A549 (cell line): ENCODE measurements around the gene C5orf58. TPM values are rescaled to one million over a fixed set of nuclear protein-coding genes. Genes with fewer than 3 reads are reported as not detected.

Experiments used
- ATAC-seq, 2 experiments: fragments of 200-7000 bp in 1 of 2; fragments of >200 bp in 1 of 2; cut with Nextera tagmentation in 1 of 2; cut with Tn5 transposase in 1 of 2; 3 replicates each; pipeline versions ENCODE4 v1.8.0 to v1.9.1; 2018 to 2020; ENCODE audit warnings: mild to moderate bottlenecking in 1 of 2, moderate library complexity in 1 of 2
- CTCF ChIA-PET: fragments of 300-600 bp; sonication (Branson Sonifier 250); formaldehyde crosslinking; extraction: SDS; loops from one replicate; lab custom pipeline; 2021; ENCODE audit warnings: antibody characterized with exemption, inconsistent platforms; lab: Yijun Ruan, JAX
- POLR2A ChIA-PET: fragments of 350-600 bp; formaldehyde crosslinking; extraction: SDS; loops from one replicate; lab custom pipeline; 2021; ENCODE audit warnings: antibody characterized with exemption, inconsistent platforms; lab: Yijun Ruan, JAX
- DNase-seq, 2 experiments: peaks; one replicate each; pipeline versions ENCODE4 v3.0.0 to v3.0.0-alpha.2; 2011 to 2016; ENCODE audit warnings: low read depth in 1 of 2, low spot score in 1 of 2
- FAIRE-seq: peaks from 2 replicates; lab custom pipeline; 2011; peaks lifted over from hg19 to GRCh38; lab: Jason Lieb, UNC
- H3K27ac ChIP-seq, 2 experiments: fragments of >200 bp; sonication (Bioruptor Twin); formaldehyde crosslinking; 3 replicates each; pipeline ENCODE4 v1.5.1; 2016 to 2017
- H3K4me1 ChIP-seq: fragments of >200 bp; sonication (Bioruptor Twin); formaldehyde crosslinking; 3 replicates; pipeline ENCODE4 v1.6.1; 2016
- H3K4me2 ChIP-seq: fragments of >200 bp; sonication (Bioruptor Twin); formaldehyde crosslinking; 3 replicates; pipeline ENCODE4 v1.6.1; 2016
- H3K4me3 ChIP-seq: fragments of >200 bp; sonication (Bioruptor Twin); formaldehyde crosslinking; 3 replicates; pipeline ENCODE4 v1.5.1; 2016
- H3K9me3 ChIP-seq: fragments of >200 bp; sonication (Bioruptor Twin); formaldehyde crosslinking; 3 replicates; pipeline ENCODE4 v1.6.1; 2016
- CBX8 ChIP-seq: fragments of 200-600 bp; sonication (generic); IDR thresholded peaks from 2 replicates; pipeline ENCODE4 v1.6.1; 2016
- CEBPB ChIP-seq, 2 experiments: fragments of >200 bp in 1 of 2; sonication (Bioruptor Twin) in 1 of 2; formaldehyde crosslinking in 1 of 2; IDR thresholded peaks; 2 replicates each; pipeline ENCODE4 v1.6.1; 2012 to 2016
- CHD4 ChIP-seq: fragments of 200-600 bp; sonication (generic); IDR thresholded peaks from 2 replicates; pipeline ENCODE4 v1.6.1; 2016; ENCODE audit warnings: antibody characterized with exemption, mild to moderate bottlenecking, borderline replicate concordance
- EHF ChIP-seq: fragments of 250-450 bp; sonication (Bioruptor Pico); IDR thresholded peaks from 2 replicates; pipeline ENCODE4 v1.5.0; 2020; ENCODE audit warnings: mild to moderate bottlenecking
- EP300 ChIP-seq, 2 experiments: fragments of >200 bp; sonication (Bioruptor Twin); formaldehyde crosslinking; IDR thresholded peaks; 2 replicates in 1 of 2; 3 replicates in 1 of 2; pipeline ENCODE4 v1.6.1; 2016 to 2017
- FOSL2 ChIP-seq, 2 experiments: fragments of 450-650 bp in 1 of 2; fragments of >200 bp in 1 of 2; sonication (Bioruptor Twin) in 1 of 2; formaldehyde crosslinking; IDR thresholded peaks; 2 replicates each; pipeline versions ENCODE4 v1.5.0 to v1.6.1; 2016 to 2020; ENCODE audit warnings: mild to moderate bottlenecking in 1 of 2, moderate library complexity in 1 of 2
- GATA3 ChIP-seq: IDR thresholded peaks from 2 replicates; pipeline ENCODE4 v1.6.1; 2012; ENCODE audit warnings: borderline replicate concordance
- JUNB ChIP-seq: fragments of >200 bp; sonication (Bioruptor Twin); formaldehyde crosslinking; IDR thresholded peaks from 2 replicates; pipeline ENCODE4 v1.6.1; 2016
- KDM1A ChIP-seq: fragments of 200-600 bp; sonication (generic); IDR thresholded peaks from 2 replicates; pipeline ENCODE4 v1.6.1; 2016; ENCODE audit warnings: low read depth, mild to moderate bottlenecking
- MAFK ChIP-seq: fragments of 450-650 bp; IDR thresholded peaks from 2 replicates; pipeline ENCODE4 v1.6.1; 2014; ENCODE audit not compliant: partially characterized antibody
- MAX ChIP-seq: IDR thresholded peaks from 2 replicates; pipeline ENCODE4 v1.6.1; 2012
- MAZ ChIP-seq: fragments of 150-350 bp; IDR thresholded peaks from 2 replicates; pipeline ENCODE4 v1.6.1; 2014; ENCODE audit warnings: antibody characterized with exemption, low read depth, low read length, borderline replicate concordance
- RFX5 ChIP-seq: fragments of 450-650 bp; IDR thresholded peaks from 2 replicates; pipeline ENCODE4 v1.7.1; 2014; ENCODE audit warnings: antibody characterized with exemption, mild to moderate bottlenecking, moderate library complexity
- ZNF302 ChIP-seq: fragments of 250-450 bp; sonication (Bioruptor Pico); IDR thresholded peaks from 2 replicates; pipeline ENCODE4 v1.9.0; 2021; ENCODE audit warnings: inconsistent platforms, mild to moderate bottlenecking, moderate library complexity
- WGBS: methylation state at CpG from one replicate; pipeline ENCODE4 v1.1.6; 2017; ENCODE audit errors: missing lambda C conversion rate; 5-methylcytosine and 5-hydroxymethylcytosine counted together
- polyA plus RNA-seq, 4 experiments: library from polyadenylated mRNA; depleted of rRNA in 3 of 4; stranded (reverse); fragments of >200 nt; fragmentation: RNase III in 1 of 4; extraction: RNeasy Plus Mini Kit Qiagen cat#74134 plus additional on column Dnase treatment in 1 of 4; gene quantifications; 2 replicates in 3 of 4; 3 replicates in 1 of 4; pipeline ENCODE4 v1.2.3, GENCODE V29; 2011 to 2017
- TF ChIP-seq, protein P1 (sequence below): fragments of 250-450 bp; sonication (Bioruptor Pico); IDR thresholded peaks from 2 replicates; pipeline ENCODE4 v1.5.0; 2021; ENCODE audit warnings: mild to moderate bottlenecking, moderate library complexity, borderline replicate concordance
- TF ChIP-seq, protein P2 (sequence below): IDR thresholded peaks from 2 replicates; pipeline ENCODE4 v1.6.1; 2012; ENCODE audit warnings: low read depth, borderline replicate concordance

C5orf58 gene
- polyA plus RNA-seq, 2 of the 4 experiments (the other 2 are of a cell fraction), result not detected

DNA sequence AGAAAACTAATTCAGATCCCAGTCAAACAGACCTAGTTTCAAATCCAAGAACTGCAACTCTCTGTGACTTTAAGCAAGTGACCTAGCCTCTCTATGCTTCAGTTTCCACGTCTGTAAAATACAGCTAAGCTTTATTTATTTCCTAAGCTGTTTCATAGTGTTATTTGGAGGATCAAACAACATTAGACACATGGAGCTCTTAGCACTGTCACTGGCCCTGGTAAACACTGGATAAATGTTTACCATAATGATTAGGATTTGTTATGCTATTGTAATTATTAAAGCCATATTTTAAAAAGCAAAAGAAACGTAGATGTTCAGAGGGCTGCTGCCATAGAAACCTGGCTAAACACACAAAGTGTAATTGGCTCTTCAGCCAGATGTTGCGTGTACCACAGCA, 26.6 kb upstream of the C5orf58 start:
- Histone ChIP-seq H3K4me3 (no peak overlapping the region), H3K4me2 (no peak overlapping the region), H3K9me3 (no peaks in the 10 kb centered on the region), H3K27ac (no peak overlapping the region), H3K4me1 (peaks cover 3% of the 10 kb centered on the region; the same call in 2 of the 3 replicates)
- FAIRE-seq (no peak), ATAC-seq (no peak), DNase-seq (no peak)
- WGBS, result 63% methylated on average over 3 of the region's 3 CpGs
- POLR2A ChIA-PET, result interaction anchor here (0.6 kb wide), 1 partner anchor 509 kb away, joined by 3 read pairs; no protein-coding TSS in a partner anchor
- CTCF ChIA-PET, result interaction anchor here (0.8 to 2.0 kb wide), 5 partner anchors 10 to 135 kb away, joined by 4 to 10 read pairs (median 6); no protein-coding TSS in a partner anchor
- TF ChIP-seq KDM1A (no peak), JUNB (no peak)

DNA sequence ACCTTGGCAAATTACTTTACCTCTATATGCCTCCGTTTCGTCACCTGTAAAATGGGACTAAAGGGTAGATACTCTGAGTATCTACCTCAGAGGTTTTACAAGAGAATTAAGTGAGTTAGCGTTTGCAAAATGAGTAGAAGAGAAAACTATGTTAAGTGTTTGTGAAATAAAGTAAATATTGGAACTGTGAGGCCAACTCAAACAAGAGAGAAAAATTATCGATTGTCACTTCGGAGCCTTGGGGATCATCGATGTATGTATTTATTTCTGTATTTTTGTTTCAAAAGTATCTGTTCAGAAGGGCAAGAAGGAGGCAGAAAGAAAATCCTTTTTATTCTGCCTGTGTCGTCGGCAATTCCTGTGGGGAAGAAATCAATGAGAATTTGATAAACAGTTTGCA, 25.8 kb upstream of the C5orf58 start:
- CTCF ChIA-PET, result no interaction called here
- FAIRE-seq (no peak), ATAC-seq (no peak), DNase-seq (no peak)
- Histone ChIP-seq H3K4me1 (peaks cover 9% of the 10 kb centered on the region; the same call in 2 of the 3 replicates), H3K4me2 (no peak overlapping the region), H3K27ac (no peak overlapping the region), H3K9me3 (no peaks in the 10 kb centered on the region), H3K4me3 (no peak overlapping the region)
- 59% methylated on average over 8 of the region's 8 CpGs for WGBS
- POLR2A ChIA-PET, result no interaction called here
- TF ChIP-seq FOSL2 (IDR thresholded peaks at IDR 0.05) (no peak), FOSL2 (CRISPR knock-in tag; IDR thresholded peaks at IDR 0.05) (no peak), CHD4 (no peak), RFX5 (no peak), MAZ (no peak), ZNF302 (CRISPR knock-in tag) (no peak), GATA3 (no peak), MAFK (no peak), CEBPB (IDR thresholded peaks at IDR 0.05) (no peak), MAX (no peak)
- TF ChIP-seq, protein P1, sequence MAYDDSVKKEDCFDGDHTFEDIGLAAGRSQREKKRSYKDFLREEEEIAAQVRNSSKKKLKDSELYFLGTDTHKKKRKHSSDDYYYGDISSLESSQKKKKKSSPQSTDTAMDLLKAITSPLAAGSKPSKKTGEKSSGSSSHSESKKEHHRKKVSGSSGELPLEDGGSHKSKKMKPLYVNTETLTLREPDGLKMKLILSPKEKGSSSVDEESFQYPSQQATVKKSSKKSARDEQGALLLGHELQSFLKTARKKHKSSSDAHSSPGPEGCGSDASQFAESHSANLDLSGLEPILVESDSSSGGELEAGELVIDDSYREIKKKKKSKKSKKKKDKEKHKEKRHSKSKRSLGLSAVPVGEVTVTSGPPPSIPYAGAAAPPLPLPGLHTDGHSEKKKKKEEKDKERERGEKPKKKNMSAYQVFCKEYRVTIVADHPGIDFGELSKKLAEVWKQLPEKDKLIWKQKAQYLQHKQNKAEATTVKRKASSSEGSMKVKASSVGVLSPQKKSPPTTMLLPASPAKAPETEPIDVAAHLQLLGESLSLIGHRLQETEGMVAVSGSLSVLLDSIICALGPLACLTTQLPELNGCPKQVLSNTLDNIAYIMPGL (CRISPR knock-in tag), result no peak
- TF ChIP-seq, protein P2, sequence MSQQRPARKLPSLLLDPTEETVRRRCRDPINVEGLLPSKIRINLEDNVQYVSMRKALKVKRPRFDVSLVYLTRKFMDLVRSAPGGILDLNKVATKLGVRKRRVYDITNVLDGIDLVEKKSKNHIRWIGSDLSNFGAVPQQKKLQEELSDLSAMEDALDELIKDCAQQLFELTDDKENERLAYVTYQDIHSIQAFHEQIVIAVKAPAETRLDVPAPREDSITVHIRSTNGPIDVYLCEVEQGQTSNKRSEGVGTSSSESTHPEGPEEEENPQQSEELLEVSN, result no peak

DNA sequence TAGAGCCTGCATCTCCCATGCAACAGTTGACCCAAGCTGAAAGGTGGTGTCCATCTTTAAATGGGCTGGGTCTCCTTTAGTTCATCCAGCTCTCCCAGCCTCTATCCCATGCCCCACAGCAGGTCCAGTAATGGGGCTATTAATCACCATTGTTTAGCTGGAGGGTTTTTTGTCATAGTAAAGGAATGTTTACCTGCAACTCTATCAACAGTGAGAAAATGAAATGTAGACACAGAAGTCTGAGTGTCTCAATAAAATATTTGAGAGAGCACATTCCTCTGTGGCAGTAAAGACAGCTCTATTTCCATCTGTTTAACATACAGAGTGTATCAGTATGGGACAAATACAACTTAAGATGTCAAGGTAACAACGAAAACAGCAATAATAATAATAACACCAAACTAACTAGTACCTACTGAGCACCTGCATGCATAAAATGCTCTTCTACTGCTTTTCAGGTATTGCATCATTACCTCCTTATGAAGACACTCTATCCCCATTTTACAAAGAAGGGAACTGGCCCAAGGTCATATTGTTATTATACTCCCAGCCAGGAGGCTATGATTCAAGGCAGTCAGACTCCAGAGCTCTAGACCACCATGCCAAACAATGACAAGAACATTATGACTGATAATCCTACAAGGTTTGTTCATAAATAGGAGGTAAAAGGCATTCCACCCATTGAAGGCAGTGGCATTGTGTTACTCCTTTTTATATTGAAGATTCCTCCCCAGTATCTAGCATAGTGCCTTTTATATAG, 21.0 kb upstream of the C5orf58 start:
- CTCF ChIA-PET, result interaction anchor here (0.9 to 4.6 kb wide), 10 partner anchors 10 to 422 kb away, joined by 3 to 32 read pairs (median 4); partner anchors contain the start of gene FOXI1
- DNase-seq, result peak in 1 of 2 experiments; percentile 19
- no peak for TF ChIP-seq MAZ
- TF ChIP-seq CBX8, result no peak
- TF ChIP-seq GATA3, result peak; percentile 61; the same call in 1 of the 2 replicates
- TF ChIP-seq EHF (CRISPR knock-in tag), result no peak
- TF ChIP-seq CEBPB (IDR thresholded peaks at IDR 0.05), result peak in 1 of 2 experiments; percentile 54; a peak in 1 of 4 replicates
- TF ChIP-seq EP300 (IDR thresholded peaks at IDR 0.05), result no peak
- TF ChIP-seq, all 56 proteins: peak for 2
- no peaks in the 10 kb centered on the region for H3K9me3 ChIP-seq
- H3K4me3 ChIP-seq, result no peak overlapping the region
- peak overlapping the region in 1 of 2 experiments; percentile 14; a peak in 1 of 6 replicates for H3K27ac ChIP-seq
- WGBS, result 5% methylated on average over 1 of the region's 1 CpG
- peaks cover 14% of the 10 kb centered on the region; the same call in 2 of the 3 replicates for H3K4me1 ChIP-seq
- peak overlapping the region; percentile 23 for H3K4me2 ChIP-seq
- POLR2A ChIA-PET, result no interaction called here
- FAIRE-seq (no peak), ATAC-seq (peak in 1 of 2 experiments; percentile 71; a peak in 4 of 6 replicates)
